K562 (cell line): ENCODE measurements around the gene ENOX2. TPM values are rescaled to one million over a fixed set of nuclear protein-coding genes. Genes with fewer than 3 reads are reported as not detected.

Experiments
- C11orf30 ChIP-seq: fragments of 450-650 bp; IDR thresholded peaks from 2 replicates; pipeline ENCODE4 v1.6.1; 2016; ENCODE audit warnings: low read depth, mild to moderate bottlenecking
- ETV6 ChIP-seq, 3 experiments: fragments of 150-350 bp in 1 of 3; sonication (generic) in 1 of 3; formaldehyde crosslinking in 1 of 3; IDR thresholded peaks; 2 replicates each; pipeline versions ENCODE4 v1.6.1 to v1.8.0; 2014 to 2022; ENCODE audit warnings: borderline replicate concordance in 2 of 3, low read depth in 2 of 3, antibody characterized with exemption in 1 of 3, low read length in 1 of 3, mild to moderate bottlenecking in 1 of 3, missing genetic modification reagents in 1 of 3
- HEY1 ChIP-seq: fragments of 250-450 bp; sonication (Bioruptor Pico); IDR thresholded peaks from 2 replicates; pipeline ENCODE4 v1.5.0; 2020; ENCODE audit warnings: mild to moderate bottlenecking, moderate library complexity, borderline replicate concordance
- HNRNPL ChIP-seq: fragments of 200-400 bp; formaldehyde crosslinking; IDR thresholded peaks from 2 replicates; pipeline ENCODE4 v1.6.1; 2017; ENCODE audit warnings: low read depth, mild to moderate bottlenecking, low read length
- JUN ChIP-seq, 2 experiments: sonication (generic) in 1 of 2; formaldehyde crosslinking in 1 of 2; IDR thresholded peaks; 2 replicates each; pipeline versions ENCODE4 v1.6.1 to v1.8.0; 2012 to 2022; ENCODE audit warnings: borderline replicate concordance in 2 of 2, mild to moderate bottlenecking in 2 of 2, improper control_type of control experiment in 1 of 2, low read depth in 1 of 2, low read length in 1 of 2, missing genetic modification reagents in 1 of 2
- MCM3 ChIP-seq: fragments of 450-650 bp; IDR thresholded peaks from 2 replicates; pipeline ENCODE4 v1.6.1; 2016
- MTA1 ChIP-seq: fragments of 450-650 bp; IDR thresholded peaks from 2 replicates; pipeline ENCODE4 v1.6.1; 2017; ENCODE audit warnings: borderline replicate concordance
- NFRKB ChIP-seq: fragments of 450-650 bp; IDR thresholded peaks from 2 replicates; pipeline ENCODE4 v1.6.1; 2016; ENCODE audit warnings: low read depth
- RUNX1 ChIP-seq: sonication (generic); IDR thresholded peaks from 2 replicates; pipeline ENCODE4 v1.6.1; 2016; ENCODE audit warnings: antibody characterized with exemption, low read depth
- SNRNP70 ChIP-seq: fragments of 200-400 bp; formaldehyde crosslinking; optimal IDR thresholded peaks from 2 replicates; pipeline ENCODE3; 2017; ENCODE audit warnings: low read depth, low read length
- ZBTB17 ChIP-seq: fragments of 450-650 bp; formaldehyde crosslinking; IDR thresholded peaks from 2 replicates; pipeline ENCODE4 v1.4.0; 2020; ENCODE audit warnings: mild to moderate bottlenecking
- ZBTB34 ChIP-seq: fragments of 250-450 bp; sonication (Bioruptor Pico); IDR thresholded peaks from 2 replicates; pipeline ENCODE4 v1.8.0; 2021; ENCODE audit warnings: mild to moderate bottlenecking, moderate library complexity
- ZNF318 ChIP-seq, 2 experiments: fragments of 450-650 bp; IDR thresholded peaks; 2 replicates each; pipeline ENCODE4 v1.6.1; 2016; ENCODE audit warnings: mild to moderate bottlenecking in 2 of 2, borderline replicate concordance in 1 of 2, low read depth in 1 of 2, moderate library complexity in 1 of 2
- polyA plus RNA-seq, 8 experiments: library from polyadenylated mRNA; depleted of rRNA in 4 of 8; stranded (reverse) in 5 of 8; unstranded in 3 of 8; fragments of >200 nt; fragmentation: Nextera tagmentation in 2 of 8; fragmentation: Illumina TruSeq in 1 of 8; extraction: Ambion mirVana in 2 of 8; extraction: Trizol in 1 of 8; gene quantifications; 2 replicates each; pipeline versions ENCODE4 v1.2.1 to v1.2.3, GENCODE V29; 2011 to 2014; ENCODE audit warnings: inconsistent platforms in 1 of 8, missing spikeins in 1 of 8
- total RNA-seq, 7 experiments: library from RNA; depleted of rRNA in 6 of 7; stranded (reverse); fragments of >200 nt in 6 of 7; fragmentation: Illumina TruSeq in 2 of 7; extraction: Trizol in 2 of 7; gene quantifications; 2 replicates each; pipeline versions ENCODE4 v1.2.1 to v1.2.3, GENCODE V29; 2011 to 2021; ENCODE audit warnings: low replicate concordance in 1 of 7
- TF ChIP-seq, protein P1 (sequence below): fragments of 450-650 bp; IDR thresholded peaks from 2 replicates; pipeline ENCODE4 v1.6.1; 2017; ENCODE audit warnings: antibody characterized with exemption, mild to moderate bottlenecking

Gene ENOX2
- total and polyA plus RNA-seq, 9 of the 15 experiments (the other 6 are each of a cell fraction or from before 2014, with no cell fraction given), result 6.1 to 24.0 (median 13.8) TPM

DNA sequence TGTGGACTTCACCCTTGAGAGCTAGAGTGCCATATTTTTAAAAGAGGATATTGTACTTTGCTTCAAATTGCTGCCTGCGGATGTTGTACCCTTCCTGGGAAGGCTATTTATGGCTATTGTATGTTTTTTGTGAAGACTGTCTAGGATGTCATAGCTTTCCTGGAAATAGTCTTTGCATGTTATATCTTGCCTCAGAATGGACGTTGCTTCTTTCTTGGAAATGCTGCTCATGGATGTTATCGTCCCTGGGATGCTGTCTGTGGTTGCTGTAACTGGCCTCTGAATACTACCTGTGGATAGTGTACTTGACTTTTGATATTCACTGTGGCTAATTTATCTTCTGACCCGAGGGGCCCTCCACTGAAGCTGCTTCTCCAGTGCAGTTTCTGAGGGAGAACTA is 146.8 kb downstream of the ENOX2 start (continued):
- no peak for TF ChIP-seq RUNX1
- TF ChIP-seq SNRNP70, result no peak
- no peak for TF ChIP-seq MTA1
- TF ChIP-seq ZNF318 (IDR thresholded peaks at IDR 0.05; ENCODE audit: borderline replicate concordance in 1 of 2, low read depth in 1 of 2), result no peak
- TF ChIP-seq HEY1, result no peak
- no peak for TF ChIP-seq MCM3
- TF ChIP-seq, protein P1, sequence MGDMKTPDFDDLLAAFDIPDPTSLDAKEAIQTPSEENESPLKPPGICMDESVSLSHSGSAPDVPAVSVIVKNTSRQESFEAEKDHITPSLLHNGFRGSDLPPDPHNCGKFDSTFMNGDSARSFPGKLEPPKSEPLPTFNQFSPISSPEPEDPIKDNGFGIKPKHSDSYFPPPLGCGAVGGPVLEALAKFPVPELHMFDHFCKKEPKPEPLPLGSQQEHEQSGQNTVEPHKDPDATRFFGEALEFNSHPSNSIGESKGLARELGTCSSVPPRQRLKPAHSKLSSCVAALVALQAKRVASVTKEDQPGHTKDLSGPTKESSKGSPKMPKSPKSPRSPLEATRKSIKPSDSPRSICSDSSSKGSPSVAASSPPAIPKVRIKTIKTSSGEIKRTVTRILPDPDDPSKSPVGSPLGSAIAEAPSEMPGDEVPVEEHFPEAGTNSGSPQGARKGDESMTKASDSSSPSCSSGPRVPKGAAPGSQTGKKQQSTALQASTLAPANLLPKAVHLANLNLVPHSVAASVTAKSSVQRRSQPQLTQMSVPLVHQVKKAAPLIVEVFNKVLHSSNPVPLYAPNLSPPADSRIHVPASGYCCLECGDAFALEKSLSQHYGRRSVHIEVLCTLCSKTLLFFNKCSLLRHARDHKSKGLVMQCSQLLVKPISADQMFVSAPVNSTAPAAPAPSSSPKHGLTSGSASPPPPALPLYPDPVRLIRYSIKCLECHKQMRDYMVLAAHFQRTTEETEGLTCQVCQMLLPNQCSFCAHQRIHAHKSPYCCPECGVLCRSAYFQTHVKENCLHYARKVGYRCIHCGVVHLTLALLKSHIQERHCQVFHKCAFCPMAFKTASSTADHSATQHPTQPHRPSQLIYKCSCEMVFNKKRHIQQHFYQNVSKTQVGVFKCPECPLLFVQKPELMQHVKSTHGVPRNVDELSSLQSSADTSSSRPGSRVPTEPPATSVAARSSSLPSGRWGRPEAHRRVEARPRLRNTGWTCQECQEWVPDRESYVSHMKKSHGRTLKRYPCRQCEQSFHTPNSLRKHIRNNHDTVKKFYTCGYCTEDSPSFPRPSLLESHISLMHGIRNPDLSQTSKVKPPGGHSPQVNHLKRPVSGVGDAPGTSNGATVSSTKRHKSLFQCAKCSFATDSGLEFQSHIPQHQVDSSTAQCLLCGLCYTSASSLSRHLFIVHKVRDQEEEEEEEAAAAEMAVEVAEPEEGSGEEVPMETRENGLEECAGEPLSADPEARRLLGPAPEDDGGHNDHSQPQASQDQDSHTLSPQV, result peak; percentile 62; the same call in 1 of the 2 replicates
- no peak; a peak in 1 of 4 replicates for TF ChIP-seq ETV6 (IDR thresholded peaks at IDR 0.05; ENCODE audit: borderline replicate concordance in 1 of 2, low read depth in 2 of 2, low read length in 1 of 2)
- TF ChIP-seq ETV6 (CRISPR knock-in tag; IDR thresholded peaks at IDR 0.05; ENCODE audit: borderline replicate concordance), result no peak
- TF ChIP-seq ZBTB34 (CRISPR knock-in tag), result no peak
- no peak for TF ChIP-seq JUN (IDR thresholded peaks at IDR 0.05; ENCODE audit: borderline replicate concordance, low read depth, low read length)
- TF ChIP-seq JUN (CRISPR knock-in tag; IDR thresholded peaks at IDR 0.05; ENCODE audit: borderline replicate concordance), result no peak
- TF ChIP-seq HNRNPL, result no peak
- no peak for TF ChIP-seq NFRKB
- TF ChIP-seq C11orf30, result no peak
- no peak for TF ChIP-seq ZBTB17
